Tibial artery (tissue), 4 donors: Measurements from ENCODE around the gene MAML1.

Experiments
- DNase-seq, 2 donors: peaks; one replicate each; pipeline ENCODE4 v3.0.0-alpha.2; 2019
- H3K27ac ChIP-seq, 2 donors: fragments of 200-600 bp; sonication (generic) in 1 of 2; 1 replicate in 1 of 2; 2 replicates in 1 of 2; pipeline ENCODE4 v1.5.1; 2018 to 2019; ENCODE audit warnings: mild to moderate bottlenecking in 1 of 2
- H3K27me3 ChIP-seq, 2 donors: fragments of 200-600 bp; sonication (generic) in 1 of 2; one replicate each; pipeline versions ENCODE4 v1.5.1 to v1.6.0; 2016 to 2019
- H3K36me3 ChIP-seq, 3 donors: fragments of 200-600 bp; sonication (generic) in 2 of 3; one replicate each; pipeline ENCODE4 v1.5.1; 2016 to 2019; ENCODE audit warnings: mild to moderate bottlenecking in 2 of 3
- H3K4me1 ChIP-seq, 4 donors: fragments of 200-600 bp; sonication (generic) in 2 of 4; 1 replicate in 3 of 4; 2 replicates in 1 of 4; pipeline ENCODE4 v1.5.1; 2016 to 2019
- H3K4me3 ChIP-seq, 2 donors: fragments of 200-600 bp; sonication (generic) in 1 of 2; 1 replicate in 1 of 2; 2 replicates in 1 of 2; pipeline ENCODE4 v1.5.1; 2018 to 2019; ENCODE audit warnings: mild to moderate bottlenecking in 2 of 2
- H3K9me3 ChIP-seq, 3 donors: fragments of 200-600 bp; sonication (generic) in 1 of 3; one replicate each; pipeline ENCODE4 v1.5.1; 2016 to 2019
- CTCF ChIP-seq, 2 experiments: fragments of 200-600 bp in 1 of 2; fragments of 450-650 bp in 1 of 2; IDR thresholded peaks; one replicate each; pipeline ENCODE4 v1.5.1; 2017 to 2019; ENCODE audit warnings: antibody characterized with exemption in 2 of 2, mild to moderate bottlenecking in 1 of 2, moderate library complexity in 1 of 2
- intact Hi-C: fragments of 100-400 bp; cut with DNase I; formaldehyde crosslinking; loops from one replicate; pipeline ENCODE4 v1.15.0; 2023; ENCODE audit warnings: low total_unique reads

MAML1 gene

GRCh38 chr5:179730852-179731251 lies 1.8 kb upstream of the MAML1 start:
- Histone ChIP-seq H3K4me1 (peaks cover 0 to 33% (median 28%) of the 10 kb centered on the region in 4 donors), H3K27ac (peak overlapping the region in 1 of 2 donors; percentile 98), H3K36me3 (peaks cover 37 to 41% (median 40%) of the 10 kb centered on the region in 3 donors), H3K27me3 (no peaks in the 10 kb centered on the region), H3K4me3 (no peak overlapping the region), H3K9me3 (no peaks in the 10 kb centered on the region)
- TF ChIP-seq CTCF (IDR thresholded peaks at IDR 0.05): no peak
- intact Hi-C loops: loop anchor here (1.0 kb wide), 1 partner anchor 31 kb away; no protein-coding TSS in a partner anchor
- no peak for DNase-seq

- Histone ChIP-seq H3K9me3 (no peaks in the 10 kb centered on the region), H3K27ac (peak overlapping the region; percentile 79 to 98), H3K36me3 (peaks cover 27 to 30% (median 29%) of the 10 kb centered on the region in 3 donors), H3K4me3 (peak overlapping the region; percentile 82 to 88), H3K4me1 (peaks cover 0 to 43% (median 35%) of the 10 kb centered on the region in 4 donors), H3K27me3 (no peaks in the 10 kb centered on the region)
- DNase-seq: peak; percentile 35 to 68
- intact Hi-C loops: loop anchor here (1.0 kb wide), 1 partner anchor 32 kb away; no protein-coding TSS in a partner anchor
- TF ChIP-seq CTCF (IDR thresholded peaks at IDR 0.05): no peak
Measured at GRCh38 chr5:179731791-179732411, 721 bp upstream of the MAML1 start.

GRCh38 chr5:179732918-179733771 lies 523 bp downstream of the MAML1 start:
- no peak for TF ChIP-seq CTCF (IDR thresholded peaks at IDR 0.05)
- intact Hi-C loops: no loop called here
- no peaks in the 10 kb centered on the region for H3K27me3 ChIP-seq

GRCh38 chr5:179733772-179734126 lies 1.1 kb downstream of the MAML1 start:
- no peak for TF ChIP-seq CTCF (IDR thresholded peaks at IDR 0.05)
- peaks cover 0 to 62% (median 38%) of the 10 kb centered on the region in 4 donors for H3K4me1 ChIP-seq
- peak overlapping the region; percentile 79 to 98 for H3K27ac ChIP-seq
- H3K4me3 ChIP-seq: peak overlapping the region; percentile 82 to 88
- H3K36me3 ChIP-seq: peaks cover 10 to 13% (median 11%) of the 10 kb centered on the region in 3 donors
- intact Hi-C loops: no loop called here
- no peak for DNase-seq
- H3K9me3 ChIP-seq: no peaks in the 10 kb centered on the region
- no peaks in the 10 kb centered on the region for H3K27me3 ChIP-seq

More at GRCh38 chr5:179732918-179733771, 523 bp downstream of the MAML1 start:
- DNase-seq: peak; percentile 35 to 74
- Histone ChIP-seq H3K4me1 (peaks cover 0 to 56% (median 35%) of the 10 kb centered on the region in 4 donors), H3K36me3 (peaks cover 14 to 19% (median 17%) of the 10 kb centered on the region in 3 donors), H3K4me3 (peak overlapping the region; percentile 82 to 88), H3K9me3 (no peaks in the 10 kb centered on the region), H3K27ac (peak overlapping the region; percentile 79 to 98)

- TF ChIP-seq CTCF (IDR thresholded peaks at IDR 0.05): no peak
- Histone ChIP-seq H3K4me1 (peaks cover 0 to 64% (median 41%) of the 10 kb centered on the region in 4 donors), H3K4me3 (peak overlapping the region; percentile 82 to 88), H3K9me3 (no peaks in the 10 kb centered on the region), H3K27ac (peak overlapping the region; percentile 79 to 98), H3K27me3 (no peaks in the 10 kb centered on the region), H3K36me3 (peaks cover 2 to 5% (median 3%) of the 10 kb centered on the region in 3 donors)
- DNase-seq: no peak
- intact Hi-C loops: no loop called here
Measured at GRCh38 chr5:179734536-179735164, 2.0 kb downstream of the MAML1 start.
